A673 (cell line): ENCODE results near the gene ATAD3C.

ENCODE experiments used
- EZH2 ChIP-seq: fragments of 200-600 bp; sonication (generic); IDR thresholded peaks from 2 replicates; pipeline ENCODE4 v1.6.1; 2017; ENCODE audit warnings: borderline replicate concordance, low read depth, mild to moderate bottlenecking, mixed read lengths, antibody characterized with exemption, low read length; ENCODE audit not compliant: poor library complexity, severe bottlenecking
- TF ChIP-seq, protein P1 (sequence below): fragments of 300-800, 200-600 bp; sonication (generic); conservative IDR thresholded peaks from 2 replicates; pipeline ENCODE4 v1.5.1; 2017; ENCODE audit warnings: low read depth, mild to moderate bottlenecking, antibody characterized with exemption, low read length, moderate library complexity, mixed read lengths

GRCh38 chr1:1434131-1434823, 15.2 kb upstream of the ATAD3C start:
- TF ChIP-seq, protein P1, sequence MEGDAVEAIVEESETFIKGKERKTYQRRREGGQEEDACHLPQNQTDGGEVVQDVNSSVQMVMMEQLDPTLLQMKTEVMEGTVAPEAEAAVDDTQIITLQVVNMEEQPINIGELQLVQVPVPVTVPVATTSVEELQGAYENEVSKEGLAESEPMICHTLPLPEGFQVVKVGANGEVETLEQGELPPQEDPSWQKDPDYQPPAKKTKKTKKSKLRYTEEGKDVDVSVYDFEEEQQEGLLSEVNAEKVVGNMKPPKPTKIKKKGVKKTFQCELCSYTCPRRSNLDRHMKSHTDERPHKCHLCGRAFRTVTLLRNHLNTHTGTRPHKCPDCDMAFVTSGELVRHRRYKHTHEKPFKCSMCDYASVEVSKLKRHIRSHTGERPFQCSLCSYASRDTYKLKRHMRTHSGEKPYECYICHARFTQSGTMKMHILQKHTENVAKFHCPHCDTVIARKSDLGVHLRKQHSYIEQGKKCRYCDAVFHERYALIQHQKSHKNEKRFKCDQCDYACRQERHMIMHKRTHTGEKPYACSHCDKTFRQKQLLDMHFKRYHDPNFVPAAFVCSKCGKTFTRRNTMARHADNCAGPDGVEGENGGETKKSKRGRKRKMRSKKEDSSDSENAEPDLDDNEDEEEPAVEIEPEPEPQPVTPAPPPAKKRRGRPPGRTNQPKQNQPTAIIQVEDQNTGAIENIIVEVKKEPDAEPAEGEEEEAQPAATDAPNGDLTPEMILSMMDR: no peak
- no peak for TF ChIP-seq EZH2
